WTC11 (cell line): Measurements from ENCODE around the gene NMRAL1. TPM values are rescaled to one million over a fixed set of nuclear protein-coding genes. Genes with fewer than 3 reads are reported as not detected.

ENCODE experiments used
- ATAC-seq: fragments of 200-7000 bp; cut with Tn5 transposase; 2 replicates; pipeline ENCODE4 v1.10.0; 2021; ENCODE audit warnings: mild to moderate bottlenecking, moderate library complexity
- CTCF ChIA-PET: fragments of 300-600 bp; sonication (Branson Sonifier 250); formaldehyde crosslinking; loops from one replicate; lab custom pipeline; 2021; ENCODE audit warnings: antibody characterized with exemption; lab: Charles Lee
- POLR2A ChIA-PET: fragments of 350-600 bp; sonication (Branson Sonifier 250); formaldehyde crosslinking; loops from one replicate; lab custom pipeline; 2021; ENCODE audit warnings: antibody characterized with exemption; lab: Charles Lee
- DNase-seq: peaks from one replicate; pipeline ENCODE4 v3.0.0; 2021; ENCODE audit warnings: low spot score
- H3K27ac Mint-ChIP-seq: 2 replicates; pipeline ENCODE4 v1.8.0; 2021; ENCODE audit warnings: mixed read lengths
- H3K27me3 Mint-ChIP-seq: 2 replicates; pipeline ENCODE4 v1.8.0; 2021; ENCODE audit warnings: low read depth, mild to moderate bottlenecking, moderate library complexity, mixed read lengths
- H3K36me3 Mint-ChIP-seq: 2 replicates; pipeline ENCODE4 v1.8.0; 2021; ENCODE audit warnings: mixed read lengths
- H3K4me1 Mint-ChIP-seq: 2 replicates; pipeline ENCODE4 v1.8.0; 2022; ENCODE audit warnings: mixed read lengths
- H3K4me3 Mint-ChIP-seq: 2 replicates; pipeline ENCODE4 v1.8.0; 2021; ENCODE audit warnings: mild to moderate bottlenecking, moderate library complexity, mixed read lengths
- H3K9me3 Mint-ChIP-seq: 2 replicates; pipeline ENCODE4 v1.8.0; 2021; ENCODE audit warnings: mixed read lengths
- ELF4 ChIP-seq: sonication (generic); formaldehyde crosslinking; IDR thresholded peaks from 2 replicates; pipeline ENCODE4 v1.8.1; 2022; ENCODE audit warnings: low read depth, mild to moderate bottlenecking, moderate library complexity, missing genetic modification reagents
- ESRRA ChIP-seq: sonication (generic); formaldehyde crosslinking; IDR thresholded peaks from 2 replicates; pipeline ENCODE4 v1.8.1; 2022; ENCODE audit warnings: mild to moderate bottlenecking, missing genetic modification reagents, borderline replicate concordance
- GABPB1 ChIP-seq: sonication (generic); formaldehyde crosslinking; IDR thresholded peaks from 2 replicates; pipeline ENCODE4 v1.8.1; 2023; ENCODE audit warnings: mild to moderate bottlenecking, missing genetic modification reagents
- HMGA2 ChIP-seq: fragments of 250-450 bp; sonication (Bioruptor Pico); IDR thresholded peaks from 2 replicates; pipeline ENCODE4 v1.4.0; 2021; ENCODE audit warnings: mild to moderate bottlenecking, moderate library complexity
- IRF2 ChIP-seq: sonication (generic); formaldehyde crosslinking; IDR thresholded peaks from 2 replicates; pipeline ENCODE4 v1.8.0; 2022; ENCODE audit warnings: low read depth, missing genetic modification reagents, borderline replicate concordance
- MXD4 ChIP-seq: fragments of 250-450 bp; sonication (Bioruptor Pico); IDR thresholded peaks from 2 replicates; pipeline ENCODE4 v1.8.0; 2021; ENCODE audit warnings: mild to moderate bottlenecking, moderate library complexity, borderline replicate concordance
- NR3C1 ChIP-seq: sonication (generic); formaldehyde crosslinking; conservative IDR thresholded peaks from 2 replicates; pipeline ENCODE4 v1.8.1; 2023; ENCODE audit warnings: low read depth, mild to moderate bottlenecking, missing genetic modification reagents
- SMAD3 ChIP-seq: sonication (generic); formaldehyde crosslinking; IDR thresholded peaks from 2 replicates; pipeline ENCODE4 v1.8.0; 2022; ENCODE audit warnings: missing genetic modification reagents, mild to moderate bottlenecking, borderline replicate concordance
- SOX15 ChIP-seq: fragments of 250-450 bp; sonication (Bioruptor Pico); IDR thresholded peaks from 2 replicates; pipeline ENCODE4 v1.9.0; 2021; ENCODE audit warnings: mild to moderate bottlenecking
- SP1 ChIP-seq: sonication (generic); formaldehyde crosslinking; conservative IDR thresholded peaks from 2 replicates; pipeline ENCODE4 v1.8.1; 2022; ENCODE audit warnings: missing genetic modification reagents
- TEAD4 ChIP-seq: sonication (generic); formaldehyde crosslinking; IDR thresholded peaks from 2 replicates; pipeline ENCODE4 v1.8.0; 2022; ENCODE audit warnings: mild to moderate bottlenecking, missing genetic modification reagents
- ZBTB21 ChIP-seq: sonication (generic); formaldehyde crosslinking; IDR thresholded peaks from 2 replicates; pipeline ENCODE4 v1.8.1; 2023; ENCODE audit warnings: mild to moderate bottlenecking, missing genetic modification reagents, borderline replicate concordance
- ZNF121 ChIP-seq: sonication (generic); formaldehyde crosslinking; IDR thresholded peaks from 2 replicates; pipeline ENCODE4 v1.8.0; 2023; ENCODE audit warnings: missing genetic modification reagents
- ZNF138 ChIP-seq: sonication (generic); formaldehyde crosslinking; conservative IDR thresholded peaks from 2 replicates; pipeline ENCODE4 v1.8.1; 2022; ENCODE audit warnings: mild to moderate bottlenecking, moderate library complexity, missing genetic modification reagents
- ZNF232 ChIP-seq: sonication (generic); formaldehyde crosslinking; IDR thresholded peaks from 2 replicates; pipeline ENCODE4 v1.8.0; 2022; ENCODE audit warnings: mild to moderate bottlenecking, missing genetic modification reagents
- ZNF317 ChIP-seq: sonication (generic); formaldehyde crosslinking; IDR thresholded peaks from 2 replicates; pipeline ENCODE4 v1.8.1; 2023; ENCODE audit warnings: low read depth, mild to moderate bottlenecking, moderate library complexity, missing genetic modification reagents, borderline replicate concordance
- ZNF671 ChIP-seq: fragments of 250-450 bp; sonication (Bioruptor Pico); IDR thresholded peaks from 2 replicates; pipeline ENCODE4 v1.8.0; 2021; ENCODE audit warnings: mild to moderate bottlenecking
- total RNA-seq: library from RNA; stranded (reverse); gene quantifications from 3 replicates; pipeline ENCODE4 v1.2.3, GENCODE V29; 2021
- TF ChIP-seq, protein P1 (sequence below): sonication (generic); formaldehyde crosslinking; conservative IDR thresholded peaks from 2 replicates; pipeline ENCODE4 v1.8.1; 2022; ENCODE audit warnings: mild to moderate bottlenecking, missing genetic modification reagents
- TF ChIP-seq, protein P2 (sequence below): sonication (generic); formaldehyde crosslinking; IDR thresholded peaks from 2 replicates; pipeline ENCODE4 v1.8.1; 2023; ENCODE audit warnings: mild to moderate bottlenecking, missing genetic modification reagents
- TF ChIP-seq, protein P3 (sequence below): fragments of 250-450 bp; sonication (Bioruptor Pico); IDR thresholded peaks from 2 replicates; pipeline ENCODE4 v1.9.0; 2021; ENCODE audit warnings: mild to moderate bottlenecking
- TF ChIP-seq, protein P4 (sequence below): fragments of 250-450 bp; sonication (Bioruptor Pico); IDR thresholded peaks from 2 replicates; pipeline ENCODE4 v2.1.2; 2022; ENCODE audit warnings: mild to moderate bottlenecking, moderate library complexity
- TF ChIP-seq, protein P5 (sequence below): fragments of 250-450 bp; sonication (Bioruptor Pico); IDR thresholded peaks from 2 replicates; pipeline ENCODE4 v1.8.0; 2021; ENCODE audit warnings: mild to moderate bottlenecking

Gene NMRAL1
- total RNA-seq, 1 experiment from 2014 or later = 68.1 TPM

DNA sequence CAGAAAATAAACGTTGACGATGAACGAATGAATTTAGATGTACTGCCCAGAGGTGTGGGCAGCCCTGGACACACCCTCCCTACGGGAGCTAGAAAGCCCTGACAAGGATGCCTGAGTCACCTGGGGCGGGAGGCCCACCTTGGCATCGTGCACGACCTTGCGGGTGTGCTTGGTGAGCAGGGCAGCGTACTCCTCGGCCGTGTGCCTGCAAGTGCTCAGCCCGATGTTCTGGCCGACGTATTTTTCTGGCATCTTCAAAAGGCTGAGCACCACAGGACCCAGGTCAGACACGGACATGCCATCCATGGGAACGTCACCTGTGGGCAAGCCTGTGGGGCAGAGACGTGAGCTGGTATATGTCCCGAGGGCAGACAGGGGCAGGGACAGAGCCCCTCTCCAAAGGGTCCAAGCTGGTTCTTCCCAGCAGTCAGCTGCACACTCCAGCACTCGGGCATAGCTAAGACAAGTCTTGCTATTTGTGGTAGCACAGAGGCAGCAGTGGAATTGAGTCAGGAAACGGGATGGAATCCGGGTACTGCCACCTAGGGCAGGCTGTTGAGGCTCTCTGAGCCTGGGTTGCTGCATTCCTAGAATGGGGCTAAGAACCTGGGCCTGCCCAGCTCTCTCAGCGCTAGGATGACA is 10.8 kb downstream of the NMRAL1 start:
- Mint-ChIP-seq H3K36me3 (peaks cover 38% of the 10 kb centered on the region), H3K9me3 (no peaks in the 10 kb centered on the region), H3K27me3 (no peaks in the 10 kb centered on the region), H3K27ac (0 out of 2 replicates have a peak overlapping the region, but pooled peaks have one; percentile 26), H3K4me1 (peaks cover 5% of the 10 kb centered on the region), H3K4me3 (no peak overlapping the region)
- POLR2A ChIA-PET = no interaction called here
- TF ChIP-seq ZBTB21 = no peak
- no peak for TF ChIP-seq SOX15
- TF ChIP-seq, protein P1, sequence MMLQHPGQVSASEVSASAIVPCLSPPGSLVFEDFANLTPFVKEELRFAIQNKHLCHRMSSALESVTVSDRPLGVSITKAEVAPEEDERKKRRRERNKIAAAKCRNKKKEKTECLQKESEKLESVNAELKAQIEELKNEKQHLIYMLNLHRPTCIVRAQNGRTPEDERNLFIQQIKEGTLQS = no peak
- no peak for TF ChIP-seq ZNF138
- TF ChIP-seq GABPB1 (CRISPR knock-in tag) = no peak
- TF ChIP-seq, protein P2, sequence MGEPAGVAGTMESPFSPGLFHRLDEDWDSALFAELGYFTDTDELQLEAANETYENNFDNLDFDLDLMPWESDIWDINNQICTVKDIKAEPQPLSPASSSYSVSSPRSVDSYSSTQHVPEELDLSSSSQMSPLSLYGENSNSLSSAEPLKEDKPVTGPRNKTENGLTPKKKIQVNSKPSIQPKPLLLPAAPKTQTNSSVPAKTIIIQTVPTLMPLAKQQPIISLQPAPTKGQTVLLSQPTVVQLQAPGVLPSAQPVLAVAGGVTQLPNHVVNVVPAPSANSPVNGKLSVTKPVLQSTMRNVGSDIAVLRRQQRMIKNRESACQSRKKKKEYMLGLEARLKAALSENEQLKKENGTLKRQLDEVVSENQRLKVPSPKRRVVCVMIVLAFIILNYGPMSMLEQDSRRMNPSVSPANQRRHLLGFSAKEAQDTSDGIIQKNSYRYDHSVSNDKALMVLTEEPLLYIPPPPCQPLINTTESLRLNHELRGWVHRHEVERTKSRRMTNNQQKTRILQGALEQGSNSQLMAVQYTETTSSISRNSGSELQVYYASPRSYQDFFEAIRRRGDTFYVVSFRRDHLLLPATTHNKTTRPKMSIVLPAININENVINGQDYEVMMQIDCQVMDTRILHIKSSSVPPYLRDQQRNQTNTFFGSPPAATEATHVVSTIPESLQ = no peak
- TF ChIP-seq ELF4 (CRISPR knock-in tag) = no peak
- no peak for TF ChIP-seq HMGA2
- TF ChIP-seq IRF2 (CRISPR knock-in tag) = no peak
- TF ChIP-seq, protein P3, sequence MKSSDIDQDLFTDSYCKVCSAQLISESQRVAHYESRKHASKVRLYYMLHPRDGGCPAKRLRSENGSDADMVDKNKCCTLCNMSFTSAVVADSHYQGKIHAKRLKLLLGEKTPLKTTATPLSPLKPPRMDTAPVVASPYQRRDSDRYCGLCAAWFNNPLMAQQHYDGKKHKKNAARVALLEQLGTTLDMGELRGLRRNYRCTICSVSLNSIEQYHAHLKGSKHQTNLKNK = no peak
- DNase-seq (no peak), ATAC-seq (no peak)
- CTCF ChIA-PET = no interaction called here

DNA sequence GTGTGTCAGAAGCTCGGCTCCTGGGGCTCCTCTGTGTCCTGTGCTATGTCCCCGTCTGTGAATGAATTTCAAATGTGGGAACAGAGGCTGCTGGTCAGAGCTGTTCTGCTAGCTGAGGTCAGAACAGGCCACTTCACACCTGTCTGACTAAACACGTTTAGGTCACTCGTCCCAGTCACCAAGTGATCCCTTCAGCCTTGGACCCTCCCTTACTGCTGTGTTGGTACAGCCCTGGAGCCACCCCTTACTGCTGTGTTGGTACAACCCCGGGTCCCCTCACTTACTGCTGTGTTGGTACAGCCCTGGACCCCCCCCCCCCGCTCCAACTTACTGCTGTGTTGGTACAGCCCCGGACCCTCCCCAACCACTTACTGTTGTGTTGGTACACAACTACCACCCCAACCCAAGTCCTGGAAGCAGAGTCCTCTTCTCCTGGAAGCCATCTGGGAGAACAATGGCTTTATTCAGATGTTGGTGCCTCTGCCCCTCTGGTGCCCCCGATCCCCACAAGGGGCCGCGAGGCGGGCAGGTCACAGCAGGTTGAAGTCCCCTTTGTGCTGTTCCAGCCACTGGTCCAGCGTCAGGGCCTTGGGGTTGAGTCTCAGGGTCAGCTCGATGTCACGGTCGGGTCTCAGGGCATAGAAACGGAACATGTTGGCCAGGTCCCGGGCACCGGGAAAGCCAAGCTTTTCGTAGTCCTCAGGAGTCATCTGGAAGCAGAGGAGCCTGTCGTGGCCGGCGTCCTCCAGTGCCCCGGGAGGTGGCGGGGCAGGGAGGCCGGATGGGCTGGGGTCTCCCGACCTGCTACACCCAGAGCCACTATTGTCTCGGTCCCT is 13.0 kb downstream of the NMRAL1 start:
- TF ChIP-seq TEAD4 (CRISPR knock-in tag) (no peak), ZNF121 (CRISPR knock-in tag) (0 out of 2 replicates have a peak, but pooled peaks have one; percentile 16), NR3C1 (CRISPR knock-in tag) (no peak), MXD4 (no peak), ESRRA (no peak), SMAD3 (CRISPR knock-in tag) (no peak), ELF4 (CRISPR knock-in tag) (no peak), ZNF232 (CRISPR knock-in tag) (no peak), SOX15 (no peak), ZNF317 (CRISPR knock-in tag) (no peak), IRF2 (CRISPR knock-in tag) (no peak), ZNF671 (CRISPR knock-in tag) (no peak), SP1 (0 out of 2 replicates have a peak, but pooled peaks have one; percentile 25)
- TF ChIP-seq, protein P4, sequence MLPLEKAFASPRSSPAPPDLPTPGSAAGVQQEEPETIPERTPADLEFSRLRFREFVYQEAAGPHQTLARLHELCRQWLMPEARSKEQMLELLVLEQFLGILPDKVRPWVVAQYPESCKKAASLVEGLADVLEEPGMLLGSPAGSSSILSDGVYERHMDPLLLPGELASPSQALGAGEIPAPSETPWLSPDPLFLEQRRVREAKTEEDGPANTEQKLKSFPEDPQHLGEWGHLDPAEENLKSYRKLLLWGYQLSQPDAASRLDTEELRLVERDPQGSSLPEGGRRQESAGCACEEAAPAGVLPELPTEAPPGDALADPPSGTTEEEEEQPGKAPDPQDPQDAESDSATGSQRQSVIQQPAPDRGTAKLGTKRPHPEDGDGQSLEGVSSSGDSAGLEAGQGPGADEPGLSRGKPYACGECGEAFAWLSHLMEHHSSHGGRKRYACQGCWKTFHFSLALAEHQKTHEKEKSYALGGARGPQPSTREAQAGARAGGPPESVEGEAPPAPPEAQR (CRISPR knock-in tag) = no peak
- TF ChIP-seq, protein P5, sequence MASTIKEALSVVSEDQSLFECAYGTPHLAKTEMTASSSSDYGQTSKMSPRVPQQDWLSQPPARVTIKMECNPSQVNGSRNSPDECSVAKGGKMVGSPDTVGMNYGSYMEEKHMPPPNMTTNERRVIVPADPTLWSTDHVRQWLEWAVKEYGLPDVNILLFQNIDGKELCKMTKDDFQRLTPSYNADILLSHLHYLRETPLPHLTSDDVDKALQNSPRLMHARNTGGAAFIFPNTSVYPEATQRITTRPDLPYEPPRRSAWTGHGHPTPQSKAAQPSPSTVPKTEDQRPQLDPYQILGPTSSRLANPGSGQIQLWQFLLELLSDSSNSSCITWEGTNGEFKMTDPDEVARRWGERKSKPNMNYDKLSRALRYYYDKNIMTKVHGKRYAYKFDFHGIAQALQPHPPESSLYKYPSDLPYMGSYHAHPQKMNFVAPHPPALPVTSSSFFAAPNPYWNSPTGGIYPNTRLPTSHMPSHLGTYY = no peak
- TF ChIP-seq, all 79 proteins: peak for 2
- ChIA-PET POLR2A (interaction anchor here (1.1 to 1.8 kb wide), 2 partner anchors 13 to 15 kb away, joined by 3 to 7 read pairs; partner anchors contain the start of genes HMOX2 and NMRAL1), CTCF (interaction anchor here (0.8 to 1.1 kb wide), 2 partner anchors 57 to 207 kb away, joined by 3 read pairs; no protein-coding TSS in a partner anchor)
- Mint-ChIP-seq H3K4me1 (peaks cover 5% of the 10 kb centered on the region), H3K27me3 (no peaks in the 10 kb centered on the region), H3K9me3 (no peaks in the 10 kb centered on the region), H3K36me3 (peaks cover 39% of the 10 kb centered on the region), H3K4me3 (no peak overlapping the region), H3K27ac (peak overlapping the region; percentile 53)
- DNase-seq (peak; percentile 57), ATAC-seq (peak; percentile 66)
